Measurements from ENCODE around the gene PSPC1.
"Not testable (repeated sequence)": the region's sequence is repeated elsewhere in the genome, so short reads cannot be mapped to it uniquely, and the experiment has no call there.

Gene PSPC1

DNA sequence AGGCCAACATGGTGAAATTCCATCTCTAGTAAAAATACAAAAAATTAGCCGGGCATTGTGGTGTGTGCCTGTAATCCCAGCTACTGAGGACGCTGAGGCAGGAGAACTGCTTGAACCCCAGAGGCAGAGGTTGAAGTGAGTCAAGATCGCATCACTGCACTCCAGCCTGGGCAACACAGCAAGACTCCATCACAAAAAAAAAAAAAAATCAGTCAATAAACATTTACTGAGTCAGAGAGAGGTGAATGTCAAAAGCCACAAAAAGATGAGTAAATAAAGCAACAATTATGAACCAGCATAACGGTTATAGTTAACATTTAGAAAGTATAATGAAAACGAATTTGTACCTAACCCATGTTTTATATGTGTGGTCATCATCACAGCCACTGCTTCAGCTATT lies 23.1 kb downstream of the PSPC1 start:
- DNase-seq: no peak

DNA sequence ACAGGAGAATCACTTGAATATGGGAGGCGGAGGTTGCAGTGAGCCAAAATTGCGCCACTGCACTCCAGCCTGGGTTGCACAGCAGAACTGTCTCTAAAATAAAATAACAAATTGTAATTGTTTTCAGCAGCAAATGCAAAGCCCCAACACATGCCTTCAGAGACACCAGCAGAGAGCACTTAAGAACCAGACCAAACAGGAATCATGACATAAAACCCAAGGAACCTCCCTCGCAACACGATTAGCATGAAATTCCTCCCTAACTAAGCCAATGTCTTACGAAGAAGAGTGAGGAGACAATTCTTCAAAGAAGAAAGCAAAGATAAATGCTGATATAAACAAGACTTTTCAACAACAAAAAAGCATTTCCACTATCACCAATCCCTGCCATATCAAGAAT lies 40.1 kb downstream of the PSPC1 start:
- DNase-seq: no peak

DNA sequence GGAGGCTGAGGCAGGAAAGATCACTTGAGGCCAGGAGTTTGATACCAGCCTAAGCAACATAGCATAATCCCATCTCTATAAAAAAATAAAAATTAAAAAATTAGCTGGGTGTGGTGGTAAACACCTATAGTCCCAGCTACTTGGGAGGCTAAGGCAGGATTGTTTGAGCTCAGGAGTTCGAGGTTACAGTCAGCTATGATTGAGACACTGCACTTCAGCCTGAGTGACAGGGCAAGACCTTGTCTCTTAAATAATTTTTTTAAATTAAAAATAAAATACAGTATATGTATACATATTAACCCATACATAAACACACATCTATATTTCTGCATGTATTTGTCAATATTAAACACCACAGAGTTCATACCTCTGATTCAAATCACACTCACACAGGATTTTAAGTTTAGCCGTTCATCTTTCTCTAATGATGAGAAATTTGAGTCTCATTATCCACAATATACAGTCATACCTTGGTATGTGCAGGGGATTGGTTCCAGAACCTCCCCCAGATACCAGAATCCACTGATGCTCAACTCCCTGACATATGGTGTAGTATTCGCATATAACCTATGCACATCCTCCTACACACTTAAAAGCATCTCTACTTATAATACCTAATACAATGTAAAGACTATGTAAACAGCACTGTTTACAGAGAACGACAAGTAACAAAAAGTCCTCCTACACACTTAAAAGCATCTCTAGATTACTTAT lies 44.7 kb downstream of the PSPC1 start:
- no peak for DNase-seq

DNA sequence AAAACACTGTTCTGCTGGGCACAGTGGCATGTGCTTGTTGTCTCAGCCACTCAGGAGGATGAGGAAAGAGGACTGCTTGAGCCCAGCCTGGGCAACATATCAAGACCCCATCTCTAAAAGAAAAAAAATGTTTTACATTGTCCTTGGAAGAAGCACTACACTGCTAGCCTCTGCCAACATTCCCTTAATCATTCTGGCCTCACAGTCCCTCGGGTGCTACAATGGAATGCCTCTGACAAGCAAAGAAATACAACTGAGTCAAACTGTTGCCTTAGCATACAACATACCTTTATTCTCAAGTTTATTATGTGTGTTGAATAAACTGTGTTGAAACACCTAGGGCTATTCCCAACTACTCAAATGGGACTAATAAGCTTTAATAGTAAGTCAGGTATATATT lies 56.1 kb downstream of the PSPC1 start:
- no peak for DNase-seq

DNA sequence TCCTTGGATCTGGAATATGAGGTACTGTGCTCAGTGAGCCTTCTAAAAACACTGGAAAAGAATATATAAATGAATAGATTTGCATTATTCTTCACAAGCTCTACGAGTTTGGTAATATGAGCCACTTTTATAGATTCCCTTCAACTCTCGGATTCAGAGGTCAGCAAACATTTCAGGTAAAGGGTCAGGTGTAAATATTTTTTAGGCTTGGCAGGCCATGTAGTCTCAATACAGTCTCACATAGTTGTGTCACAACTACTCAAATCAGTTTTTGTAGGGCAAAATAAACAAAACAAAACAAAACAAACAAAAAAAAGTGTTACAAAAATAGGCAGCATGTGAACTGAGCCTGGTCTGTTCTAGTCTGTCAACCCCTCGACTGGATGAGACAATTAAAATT lies 57.4 kb downstream of the PSPC1 start:
- no peak for DNase-seq

DNA sequence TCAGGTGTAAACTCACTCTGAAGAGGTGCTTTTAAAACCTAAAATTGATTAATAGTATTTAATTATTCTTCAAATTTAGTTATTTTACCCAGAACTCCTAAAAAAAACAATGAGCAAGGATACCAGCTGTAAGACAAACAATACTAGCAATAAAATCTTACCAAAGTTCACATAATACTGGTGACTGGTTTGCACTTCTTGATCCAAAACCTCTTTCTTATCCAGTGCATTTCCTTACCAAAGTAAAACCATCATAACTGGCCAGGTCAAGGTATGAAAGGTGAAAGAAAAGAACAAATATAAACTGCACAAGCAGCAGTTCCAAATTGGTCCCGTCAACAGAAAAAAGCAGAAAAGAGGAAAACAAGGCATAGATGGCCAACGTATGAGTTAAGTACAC lies 62.7 kb downstream of the PSPC1 start:
- DNase-seq: no peak

DNA sequence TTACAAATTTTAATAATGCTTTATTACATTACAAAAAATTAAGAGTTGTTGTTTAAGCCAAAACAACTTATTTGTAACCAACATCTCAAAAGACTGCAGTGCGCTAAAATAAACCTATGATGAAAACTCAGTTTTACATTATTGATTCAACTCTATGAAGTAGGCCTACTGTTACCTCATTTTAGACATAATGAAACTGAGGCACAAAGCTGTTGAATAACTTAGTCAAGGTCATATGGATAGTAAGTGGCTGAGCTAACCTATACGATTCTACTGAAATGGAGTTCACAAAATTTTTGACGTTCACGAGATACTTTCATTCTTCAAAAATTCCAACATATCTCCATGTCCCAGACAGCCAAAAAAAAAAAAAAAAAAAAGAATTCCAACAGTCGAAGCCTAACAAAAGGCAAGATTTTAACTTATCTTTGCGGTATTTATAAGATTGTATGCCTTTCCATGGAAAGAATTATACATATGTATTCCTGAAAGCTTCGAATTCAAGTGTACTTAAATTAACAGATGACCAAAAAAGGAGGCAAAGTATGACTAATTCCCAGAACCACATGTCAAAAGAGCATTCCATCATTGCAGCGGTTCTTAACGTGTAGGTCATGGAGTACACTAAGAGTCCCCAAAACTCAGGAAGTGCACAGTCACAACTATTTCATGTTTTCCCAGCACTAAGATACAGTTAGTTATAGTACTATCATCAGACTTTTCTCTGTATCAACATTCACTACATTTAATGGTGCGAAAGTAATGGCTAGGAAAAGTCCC lies 69.4 kb downstream of the PSPC1 start:
- DNase-seq: no peak

DNA sequence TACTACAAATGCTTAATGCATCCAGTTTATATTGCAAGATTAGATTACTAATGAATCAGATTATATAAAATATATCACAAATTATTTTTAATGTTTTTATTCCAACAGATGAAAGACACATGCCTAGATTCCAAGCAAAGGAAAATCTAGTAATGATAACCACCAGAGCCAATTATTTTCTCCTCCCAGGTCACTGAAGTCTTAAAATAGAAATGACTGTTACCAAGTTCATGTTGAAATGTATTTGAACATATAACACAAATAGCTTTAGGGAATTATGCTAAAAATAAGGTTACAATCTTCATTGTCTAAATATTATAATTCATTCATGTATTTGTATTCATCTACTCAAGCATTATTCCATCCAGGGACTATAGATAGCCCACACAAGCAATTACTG lies 73.0 kb downstream of the PSPC1 start:
- DNase-seq: not testable (repeated sequence)

DNA sequence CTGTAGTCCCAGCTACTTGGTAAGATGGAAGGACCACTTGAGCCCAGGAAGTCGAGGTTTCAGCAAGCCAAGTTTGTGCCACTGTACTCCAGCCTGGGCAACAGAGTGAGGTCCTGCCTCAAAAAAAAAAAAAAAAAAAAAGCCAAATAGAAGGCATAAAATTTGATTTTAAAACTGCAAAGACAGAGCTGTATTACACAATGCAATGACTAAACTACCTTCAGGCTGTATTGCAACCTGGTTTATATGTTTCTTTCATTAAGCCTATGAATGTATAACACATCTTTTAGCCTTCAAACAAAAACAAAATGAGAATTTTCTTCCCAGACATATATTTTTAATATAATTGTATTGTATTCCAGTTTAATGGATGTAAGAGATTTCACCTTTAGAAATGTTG lies 73.7 kb downstream of the PSPC1 start:
- DNase-seq: not testable (repeated sequence)

DNA sequence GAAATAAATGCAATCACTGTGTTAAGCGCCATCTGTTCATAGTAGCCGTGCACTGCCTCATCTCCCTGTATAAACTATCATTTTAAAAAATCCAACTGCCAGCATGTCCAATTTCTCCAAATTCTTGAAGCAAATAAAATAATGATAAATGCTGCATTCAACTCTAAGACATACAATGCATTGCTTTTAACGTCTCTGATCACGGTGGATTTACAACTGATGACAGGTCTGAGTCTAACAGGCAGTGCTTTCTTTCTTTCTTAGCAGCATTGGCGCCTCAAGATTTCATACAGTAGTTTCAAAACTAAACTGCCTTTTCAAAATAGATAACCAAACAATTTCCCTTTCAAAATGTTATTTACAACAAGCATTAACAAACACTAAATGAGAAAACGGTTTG lies 78.5 kb downstream of the PSPC1 start:
- DNase-seq: not testable (repeated sequence)

DNA sequence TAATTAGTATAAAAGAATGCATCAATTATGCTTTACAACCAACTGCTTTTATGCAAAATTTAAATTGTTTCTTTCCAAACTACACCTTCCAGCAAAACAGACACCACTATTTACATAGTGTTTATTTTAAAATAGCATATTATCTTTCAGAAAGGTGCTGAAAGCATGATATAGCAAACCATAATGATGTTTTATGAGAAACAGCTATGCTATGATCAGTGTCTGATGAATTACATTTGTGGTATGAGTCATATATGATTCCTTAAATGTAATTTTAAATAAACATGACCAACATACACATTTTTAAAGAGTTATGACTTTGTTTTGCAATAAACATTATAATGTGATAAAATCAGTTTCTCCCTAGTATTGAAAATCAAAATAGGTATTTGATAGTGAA lies 81.1 kb downstream of the PSPC1 start:
- DNase-seq: not testable (repeated sequence)

DNA sequence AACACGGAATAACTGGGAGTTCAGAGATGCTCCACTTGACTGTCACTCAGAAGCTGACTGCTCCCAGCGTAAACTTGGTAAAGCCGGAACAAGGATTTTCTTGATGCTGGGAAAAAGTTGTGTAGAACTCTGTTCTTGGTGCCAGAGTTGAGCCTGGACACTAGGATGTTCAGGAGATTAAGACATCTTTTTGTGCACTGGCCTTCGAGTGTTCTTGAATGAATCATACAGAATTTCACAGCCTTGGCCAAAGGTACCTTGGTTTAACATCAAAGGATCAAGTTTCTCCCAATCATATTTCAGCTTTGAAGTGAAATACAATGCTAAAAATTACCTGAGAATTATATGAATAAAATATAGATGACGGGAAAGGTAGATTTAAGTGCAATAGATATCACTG lies 81.8 kb downstream of the PSPC1 start:
- DNase-seq: not testable (repeated sequence)

DNA sequence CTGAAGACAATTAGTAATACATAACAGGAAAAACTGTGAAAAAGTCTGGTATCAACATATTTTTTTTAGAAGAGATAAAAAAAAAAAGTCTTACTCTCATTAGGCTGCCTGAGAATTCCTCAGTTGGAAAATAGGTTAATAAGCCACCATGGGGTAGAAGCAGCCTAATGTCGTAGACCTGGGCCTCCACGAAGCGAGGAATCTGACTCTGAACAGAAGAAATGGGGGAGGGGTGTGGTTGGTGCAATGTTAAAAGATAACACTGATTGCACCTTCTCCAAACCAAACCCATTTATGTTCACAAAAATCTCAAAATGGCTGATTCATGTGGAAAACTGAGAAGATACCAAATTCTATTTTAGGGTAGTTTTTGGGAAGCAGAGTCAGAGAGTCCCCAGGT lies 86.9 kb downstream of the PSPC1 start:
- DNase-seq: no peak

DNA sequence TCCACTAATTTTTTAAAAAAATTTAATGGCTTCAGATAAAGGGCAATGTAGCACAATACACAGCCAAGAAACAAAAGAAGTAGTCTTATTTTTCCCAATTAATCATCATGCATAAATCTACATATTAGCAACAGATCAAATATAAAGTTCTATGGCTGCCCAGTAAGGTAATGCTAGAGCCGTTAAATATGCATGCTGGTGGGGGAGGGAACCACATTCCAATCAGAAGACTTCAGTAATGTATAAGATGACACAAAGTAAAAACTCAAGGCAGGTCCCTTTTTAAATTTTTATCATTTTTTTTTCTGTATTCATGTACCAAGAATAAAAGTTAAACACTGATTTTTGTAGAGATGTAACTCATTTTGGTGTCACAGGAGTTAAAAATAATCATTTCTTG lies 87.3 kb downstream of the PSPC1 start:
- DNase-seq: no peak

DNA sequence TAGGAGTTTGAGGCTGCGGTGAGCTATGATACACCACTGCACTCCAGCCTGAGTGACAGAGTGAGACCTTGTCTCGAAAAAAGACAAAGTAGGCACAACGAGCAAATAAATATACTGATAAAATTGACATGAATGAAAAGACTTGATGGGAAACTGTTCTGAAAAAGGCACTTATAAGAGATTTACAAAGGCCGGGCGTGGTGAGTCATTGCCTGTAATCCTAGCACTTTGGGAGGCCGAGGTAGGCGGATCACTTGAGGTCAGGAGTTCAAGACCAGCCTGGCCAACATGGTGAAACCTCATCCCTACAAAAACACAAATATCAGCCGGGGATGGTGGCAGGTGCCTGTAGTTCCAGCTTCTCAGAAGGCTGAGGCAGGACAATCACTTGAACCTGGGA lies 91.3 kb downstream of the PSPC1 start:
- DNase-seq: not testable (repeated sequence)

DNA sequence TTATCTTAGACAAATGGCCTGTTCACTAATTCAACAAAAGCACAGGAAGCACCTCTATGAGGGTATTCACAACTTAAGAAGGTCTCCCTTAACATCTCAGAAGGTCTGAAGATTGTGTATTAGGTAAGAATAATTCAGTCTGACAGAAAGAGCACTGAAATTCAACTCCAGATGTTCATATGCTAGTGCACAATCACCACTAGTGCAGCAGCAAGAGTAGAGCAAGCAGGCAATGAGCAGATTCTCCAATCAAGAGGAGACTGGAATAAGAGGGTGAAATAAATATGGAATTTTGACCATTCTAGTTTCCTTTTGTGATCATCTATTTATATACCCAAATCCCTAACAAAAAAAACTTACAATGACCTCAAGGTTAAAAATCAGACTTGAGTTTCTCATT lies 97.3 kb downstream of the PSPC1 start:
- DNase-seq: no peak

DNA sequence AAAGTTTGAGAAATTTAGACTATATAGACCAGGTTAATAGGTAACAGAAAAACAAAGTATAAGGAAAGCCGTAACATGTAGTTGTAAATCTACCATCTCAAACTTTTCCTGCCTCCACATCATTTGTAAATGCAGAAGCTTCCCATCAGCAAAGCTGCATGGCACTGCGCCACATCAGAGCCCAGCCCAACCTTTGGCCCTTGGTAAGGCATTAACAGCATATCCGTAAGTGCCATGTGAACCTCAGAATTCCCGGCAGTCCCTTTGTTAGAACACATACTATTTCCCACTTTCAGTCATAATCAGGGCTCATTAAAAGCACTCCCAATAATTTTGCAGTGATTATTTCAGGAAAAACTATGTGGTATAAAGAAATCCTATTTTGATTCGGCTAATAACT lies 97.7 kb downstream of the PSPC1 start:
- DNase-seq: no peak

DNA sequence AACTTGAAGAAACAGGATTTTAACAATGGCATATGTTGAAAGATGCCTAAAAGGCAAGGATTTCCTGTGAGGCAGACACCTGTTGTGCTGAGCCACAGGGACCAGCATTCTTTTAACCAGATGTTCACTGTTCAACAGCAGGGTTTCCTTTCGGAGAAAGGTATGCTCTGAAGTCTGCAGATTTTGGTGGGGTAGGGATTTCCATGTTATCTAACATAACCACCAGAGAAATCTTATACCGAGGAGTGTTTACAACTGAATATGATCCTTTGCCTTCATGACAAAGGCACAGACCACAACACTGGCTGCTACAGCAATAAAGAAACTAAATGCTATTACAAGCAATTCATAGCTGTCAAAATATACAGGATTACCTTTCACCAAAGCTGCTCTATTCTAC lies 101.2 kb downstream of the PSPC1 start:
- DNase-seq: no peak

DNA sequence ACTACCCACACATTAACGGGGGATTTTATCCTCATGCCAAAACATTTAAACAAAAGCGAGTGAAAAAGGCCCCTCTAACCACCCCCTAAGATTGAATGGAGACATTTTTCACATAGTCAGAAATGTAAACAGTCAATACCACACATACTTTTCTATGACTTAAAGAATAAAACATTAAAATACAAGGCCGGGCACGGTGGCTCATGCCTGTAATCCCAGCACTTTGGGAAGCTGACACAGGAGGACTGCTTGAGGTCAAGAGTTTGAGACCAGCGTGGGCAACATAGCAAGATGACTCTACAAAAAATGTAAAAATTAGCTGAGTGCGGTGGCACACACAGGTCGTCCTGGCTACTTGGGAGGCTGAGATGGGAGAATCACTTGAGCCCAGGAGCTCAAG lies 102.0 kb downstream of the PSPC1 start:
- no peak for DNase-seq

DNA sequence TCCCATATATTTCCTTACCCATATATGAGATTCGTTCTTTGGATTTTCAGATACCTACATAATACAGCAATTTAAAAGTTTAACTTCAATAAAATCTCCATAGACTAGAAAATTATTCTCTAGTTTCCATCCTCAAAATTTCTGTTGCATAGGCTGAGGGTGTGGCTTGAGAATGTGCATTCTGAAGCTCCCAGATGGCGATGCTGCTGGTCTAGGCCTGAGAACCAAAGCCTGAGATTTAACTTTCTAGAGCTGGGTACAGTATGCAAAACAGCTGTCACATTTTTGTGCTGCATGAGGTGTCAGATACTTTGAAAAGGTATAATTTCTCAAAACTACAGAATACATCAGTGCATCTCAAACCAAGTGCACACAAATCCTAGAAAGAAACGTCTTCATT lies 106.6 kb downstream of the PSPC1 start:
- no peak for DNase-seq

DNA sequence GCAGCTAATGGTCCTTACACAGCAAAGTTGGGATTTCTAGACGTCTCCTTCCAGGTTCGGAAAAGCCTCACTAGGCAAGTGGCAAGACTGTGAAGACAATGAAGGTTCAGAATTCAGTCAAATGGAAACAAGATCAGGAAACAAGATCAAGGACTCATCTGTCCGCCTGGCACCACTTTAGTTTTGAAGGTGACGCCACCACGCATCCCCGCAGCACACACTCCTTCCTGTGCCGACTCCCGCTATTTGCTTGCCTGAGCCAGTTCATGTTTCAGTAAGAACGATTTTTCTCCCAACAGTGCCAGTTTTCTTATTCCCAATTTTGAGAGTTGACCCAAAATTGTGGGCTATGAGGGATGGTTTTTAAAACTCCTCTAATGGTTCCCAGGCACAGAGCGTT lies 107.8 kb downstream of the PSPC1 start:
- no peak for DNase-seq

DNA sequence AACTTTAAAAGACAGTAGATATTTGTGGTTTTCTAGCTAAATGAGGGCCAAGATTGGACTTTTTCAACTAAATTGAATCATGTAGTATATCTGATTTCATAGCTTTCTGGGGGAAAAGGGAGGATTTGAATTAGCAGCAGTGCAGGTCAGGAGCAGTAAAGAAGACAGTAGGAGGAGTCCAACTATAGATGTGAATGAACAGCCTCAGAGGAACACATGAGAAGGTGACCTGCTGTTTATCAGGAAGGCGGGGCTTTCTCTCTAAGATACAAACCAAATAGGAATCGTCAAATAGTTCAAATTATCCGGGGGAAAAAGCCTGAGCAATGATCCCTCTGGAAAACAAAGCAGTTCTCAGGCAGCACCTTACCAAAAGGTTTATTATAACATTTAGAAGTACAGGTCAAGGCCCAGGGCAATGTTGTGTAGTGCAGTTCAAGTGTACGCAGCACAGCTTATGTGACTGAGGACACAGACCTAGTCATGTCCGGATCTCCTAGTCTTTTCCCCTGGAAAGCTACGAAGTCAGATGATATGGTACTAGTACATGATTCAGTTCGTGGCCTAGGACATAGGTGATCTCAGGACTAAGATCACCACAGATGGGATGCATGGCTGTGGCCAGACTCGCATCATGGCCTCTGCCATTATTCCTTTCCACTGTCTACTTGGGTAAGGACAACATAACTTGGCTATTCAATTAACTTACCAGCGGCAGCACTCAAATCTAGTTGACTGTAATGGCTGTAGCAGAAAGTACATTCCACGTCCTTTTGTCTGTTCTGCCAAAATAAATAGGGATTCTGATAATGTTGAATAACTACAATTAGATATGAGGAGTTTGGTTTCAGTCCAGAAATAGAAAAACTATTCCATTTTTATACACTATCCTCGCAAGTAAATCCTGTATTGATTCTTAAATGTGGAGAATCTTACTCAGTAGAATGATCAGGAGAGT lies 109.0 kb downstream of the PSPC1 start:
- DNase-seq: no peak

DNA sequence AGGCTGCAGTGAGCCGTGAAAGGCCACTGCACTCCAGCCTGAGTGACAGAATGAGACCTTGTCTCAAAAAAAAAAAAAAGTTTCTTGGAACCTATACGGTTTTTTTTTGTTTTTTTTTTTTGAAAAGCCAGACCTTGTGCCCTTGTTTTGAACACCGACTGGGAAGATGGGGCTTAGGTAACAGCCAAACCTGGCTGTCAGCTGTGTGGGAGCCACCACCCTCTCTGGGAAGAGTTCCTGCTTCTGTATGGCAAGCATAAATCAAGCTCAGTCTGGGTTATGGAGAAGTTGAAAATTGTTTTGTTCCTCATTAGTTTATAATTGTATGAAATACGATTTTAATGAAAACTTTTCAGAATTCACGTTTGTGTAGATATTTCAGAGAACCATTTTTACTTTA lies 109.8 kb downstream of the PSPC1 start:
- no peak for DNase-seq

DNA sequence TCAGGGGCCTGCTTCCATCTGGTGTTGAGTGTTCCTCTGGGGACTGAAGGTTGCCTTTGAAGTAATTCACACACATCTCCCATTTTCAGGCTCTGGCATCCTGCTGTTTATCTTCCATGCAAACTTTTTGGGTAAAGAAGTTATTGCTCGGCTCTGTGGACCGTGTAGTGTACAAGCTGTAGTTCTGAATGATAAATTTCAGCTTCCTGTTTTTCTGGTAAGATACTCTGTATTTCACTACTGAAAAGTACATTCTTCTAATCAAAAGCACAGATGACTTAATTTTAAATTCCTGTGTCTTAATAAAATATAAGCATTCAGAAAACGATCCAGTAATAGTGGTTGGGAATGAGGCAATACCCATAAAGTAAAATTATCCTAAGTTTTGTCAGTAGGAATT lies 112.6 kb downstream of the PSPC1 start:
- DNase-seq: no peak

Data from CD4-positive, alpha-beta T cell treated with Interleukin-21 for 1 hour (primary cell).